ENCODE data around the gene STK32B.

Gene STK32B

DNA sequence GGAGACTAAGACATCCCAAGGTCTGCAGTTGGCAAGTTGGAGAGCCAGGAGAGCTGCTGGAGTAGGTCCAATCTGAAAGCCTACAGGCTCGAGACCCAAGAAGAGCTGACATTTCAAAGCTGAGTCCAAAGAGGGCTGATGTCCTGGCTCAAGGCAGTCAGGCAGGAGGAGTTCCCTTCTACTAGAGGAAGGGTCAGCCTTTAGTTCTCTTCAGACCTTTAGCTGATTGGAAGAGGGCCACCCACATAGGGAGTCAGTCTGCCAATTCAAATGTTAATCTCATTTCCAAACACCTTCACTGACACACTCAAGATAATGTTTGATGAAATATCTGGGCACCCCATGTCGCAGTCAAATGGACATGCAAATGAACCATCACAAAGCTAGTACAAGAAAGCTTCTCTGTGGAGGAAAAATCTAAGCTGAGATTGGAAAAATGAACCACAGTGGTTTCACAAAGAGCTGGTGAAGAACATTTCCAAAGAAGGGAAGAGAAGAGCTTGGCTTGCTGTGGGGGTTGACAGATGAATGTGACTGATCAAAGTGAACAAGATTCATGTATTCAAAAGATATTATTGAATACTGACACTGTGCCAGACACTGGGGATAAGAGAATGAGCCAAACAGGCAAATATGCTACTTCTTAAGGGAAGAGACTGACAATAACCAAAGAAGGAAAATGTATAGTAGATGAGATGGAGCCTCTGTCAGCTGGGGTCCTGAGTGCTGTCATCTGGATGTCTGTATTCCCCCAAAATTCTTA, 61.2 kb downstream of the STK32B start:
- Mint-ChIP-seq H3K27ac (no peak overlapping the region), H3K36me3 (no peaks in the 10 kb centered on the region), H3K4me3 (no peak overlapping the region), H3K9me3 (peaks cover 2% of the 10 kb centered on the region), H3K27me3 (peaks cover 2% of the 10 kb centered on the region), H3K4me1 (no peaks in the 10 kb centered on the region)
- ATAC-seq (ENCODE audit: low read depth) (no peak), DNase-seq (ENCODE audit: low spot score in 2 of 2) (no peak)

DNA sequence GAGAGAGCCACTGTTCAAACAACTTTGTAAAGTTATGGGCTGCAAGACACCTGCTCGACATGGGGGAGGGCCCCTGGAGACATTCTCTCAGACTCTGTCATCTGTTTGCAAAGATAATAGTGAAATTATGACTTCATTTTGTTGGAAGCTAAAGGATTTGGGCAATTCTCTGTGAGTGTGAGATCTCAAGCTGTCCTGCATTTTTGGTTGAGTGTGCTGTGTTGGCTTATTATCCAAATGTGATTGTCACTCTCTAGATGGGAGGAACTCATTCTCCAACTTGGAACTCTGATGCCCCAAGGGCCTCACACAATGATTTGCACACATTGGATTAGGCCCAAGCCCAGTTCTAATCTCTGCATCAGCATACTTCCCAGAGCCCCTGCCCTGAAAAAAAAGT, 63.7 kb downstream of the STK32B start:
- peaks cover 1% of the 10 kb centered on the region for H3K27me3 Mint-ChIP-seq
- DNase-seq (ENCODE audit: low spot score in 2 of 2) = no peak
- H3K4me1 Mint-ChIP-seq = no peaks in the 10 kb centered on the region
- peaks cover 2% of the 10 kb centered on the region for H3K9me3 Mint-ChIP-seq
- H3K4me3 Mint-ChIP-seq = no peak overlapping the region
- H3K27ac Mint-ChIP-seq = no peak overlapping the region
- H3K36me3 Mint-ChIP-seq = no peaks in the 10 kb centered on the region
- no peak for ATAC-seq (ENCODE audit: low read depth)

DNA sequence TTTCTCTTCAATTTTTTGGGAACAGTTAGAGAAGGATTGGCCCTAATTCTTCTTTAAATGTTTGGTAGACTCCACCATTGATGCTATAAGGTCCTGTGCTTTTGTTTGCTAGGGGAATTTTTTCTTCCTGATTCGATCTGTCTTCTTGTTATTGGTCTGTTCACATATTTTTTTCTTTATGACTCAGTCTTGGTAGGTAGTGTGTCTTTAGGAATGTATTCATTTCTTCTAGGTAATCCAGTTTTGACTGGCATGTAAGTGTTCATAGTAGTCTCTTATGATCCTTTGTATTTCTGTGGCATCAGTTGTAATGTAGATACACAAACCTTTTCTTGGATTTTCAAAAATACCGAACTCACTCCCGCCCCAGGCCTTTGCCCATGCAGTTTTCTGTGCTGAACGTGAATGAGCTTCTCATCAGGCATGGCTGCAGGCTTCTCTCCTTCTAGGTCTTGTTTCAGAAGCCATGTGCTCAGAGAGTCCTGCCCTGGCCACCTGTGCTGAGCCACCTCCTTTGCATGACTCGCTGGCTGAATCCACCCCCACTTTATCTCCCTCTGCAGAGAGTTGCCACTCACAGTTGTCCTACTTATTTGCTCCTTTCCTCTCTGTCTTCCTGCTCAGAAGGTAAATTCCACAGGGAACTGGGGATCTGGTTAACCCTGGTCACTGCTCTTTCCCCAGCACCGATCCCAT, 67.0 kb downstream of the STK32B start:
- Mint-ChIP-seq H3K4me1 (no peaks in the 10 kb centered on the region), H3K27me3 (no peaks in the 10 kb centered on the region), H3K36me3 (no peaks in the 10 kb centered on the region), H3K27ac (no peak overlapping the region), H3K9me3 (peaks cover 2% of the 10 kb centered on the region), H3K4me3 (no peak overlapping the region)
- DNase-seq (ENCODE audit: low spot score in 2 of 2) (no peak), ATAC-seq (ENCODE audit: low read depth) (no peak)

DNA sequence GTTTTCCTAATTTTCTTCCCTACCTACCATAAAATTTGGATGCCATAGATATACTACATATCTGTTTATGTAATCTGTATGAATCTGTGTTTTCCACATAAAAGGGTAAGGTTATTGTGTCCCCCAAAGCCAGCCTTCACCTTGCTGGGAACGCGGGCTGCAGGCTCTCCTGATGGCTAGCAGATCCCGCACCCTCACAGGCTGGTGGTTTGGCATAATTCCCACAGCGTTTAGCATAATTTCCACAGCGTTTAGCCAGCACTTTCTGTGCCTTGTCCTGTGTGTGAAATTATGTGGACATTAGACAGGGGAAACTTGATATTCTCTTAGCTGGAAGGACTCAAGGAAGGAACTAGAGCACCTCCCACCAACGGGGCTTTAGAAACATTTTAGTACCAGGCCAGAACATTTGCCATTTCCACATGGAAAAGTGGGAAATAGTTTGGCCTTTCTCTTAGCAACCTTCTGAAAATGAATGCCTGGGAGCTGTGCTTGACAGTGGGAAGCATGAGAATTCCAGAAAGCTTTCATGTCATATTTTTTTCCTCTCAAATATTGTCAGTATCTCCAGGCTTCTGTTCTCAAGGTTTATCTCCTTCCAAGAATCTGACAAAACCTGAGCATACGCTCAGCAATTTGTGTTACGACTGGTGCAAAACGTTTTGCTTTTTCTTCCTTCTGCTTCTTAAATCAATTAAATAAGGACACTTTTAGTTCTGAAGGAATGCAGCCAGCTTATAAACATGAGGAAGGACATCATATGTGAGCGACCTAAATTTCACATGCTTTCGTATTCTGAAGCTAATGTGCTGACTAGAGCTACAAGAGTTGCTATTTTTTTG, 67.9 kb downstream of the STK32B start:
- ATAC-seq (ENCODE audit: low read depth) = no peak
- H3K27me3 Mint-ChIP-seq = no peaks in the 10 kb centered on the region
- no peak for DNase-seq (ENCODE audit: low spot score in 2 of 2)
- H3K36me3 Mint-ChIP-seq = no peaks in the 10 kb centered on the region
- H3K4me1 Mint-ChIP-seq = no peaks in the 10 kb centered on the region
- no peaks in the 10 kb centered on the region for H3K9me3 Mint-ChIP-seq
- no peak overlapping the region for H3K4me3 Mint-ChIP-seq
- H3K27ac Mint-ChIP-seq = no peak overlapping the region

DNA sequence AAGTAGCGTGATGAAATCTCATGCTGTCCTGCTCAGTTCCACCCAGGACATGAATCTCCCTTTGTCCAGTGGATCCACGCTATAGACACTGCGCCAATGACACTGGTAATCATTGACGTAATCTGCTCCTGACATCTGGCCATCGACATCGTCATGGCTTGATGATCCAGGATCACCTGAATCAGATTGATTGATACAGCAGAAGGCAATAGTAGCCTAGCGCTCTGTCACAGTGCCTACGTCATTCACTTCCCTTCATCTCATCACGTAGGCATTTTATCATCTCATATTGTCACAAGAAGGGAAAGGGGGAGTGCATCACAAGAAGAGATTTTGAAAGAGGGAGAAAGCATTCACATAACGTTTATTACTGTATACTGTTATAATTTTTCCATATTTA, 68.8 kb downstream of the STK32B start:
- Mint-ChIP-seq H3K36me3 (no peaks in the 10 kb centered on the region), H3K9me3 (no peaks in the 10 kb centered on the region), H3K27me3 (no peaks in the 10 kb centered on the region), H3K4me1 (no peaks in the 10 kb centered on the region), H3K27ac (no peak overlapping the region), H3K4me3 (no peak overlapping the region)
- ATAC-seq (ENCODE audit: low read depth) = no peak
- no peak for DNase-seq (ENCODE audit: low spot score in 2 of 2)

DNA sequence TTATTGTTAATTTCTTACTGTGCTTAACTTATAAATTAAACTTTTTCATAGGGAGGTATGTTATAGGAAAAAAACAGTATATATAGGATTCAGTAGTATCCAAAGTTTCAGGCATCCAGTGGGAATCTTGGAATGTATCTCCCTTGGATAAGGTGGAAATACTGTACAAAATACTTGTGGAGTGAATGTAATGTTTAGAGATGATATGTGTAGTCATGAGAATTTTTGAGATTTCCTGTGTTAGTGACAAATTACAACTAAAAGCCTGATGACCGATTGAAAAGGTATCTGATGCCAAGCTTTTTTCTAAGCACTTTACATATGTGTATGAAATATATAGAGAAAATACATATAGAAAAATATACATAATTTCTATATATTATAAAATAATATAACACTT, 69.2 kb downstream of the STK32B start:
- DNase-seq (ENCODE audit: low spot score in 2 of 2) (no peak), ATAC-seq (ENCODE audit: low read depth) (no peak)
- Mint-ChIP-seq H3K36me3 (no peaks in the 10 kb centered on the region), H3K27me3 (no peaks in the 10 kb centered on the region), H3K27ac (no peak overlapping the region), H3K9me3 (no peaks in the 10 kb centered on the region), H3K4me3 (no peak overlapping the region), H3K4me1 (no peaks in the 10 kb centered on the region)

DNA sequence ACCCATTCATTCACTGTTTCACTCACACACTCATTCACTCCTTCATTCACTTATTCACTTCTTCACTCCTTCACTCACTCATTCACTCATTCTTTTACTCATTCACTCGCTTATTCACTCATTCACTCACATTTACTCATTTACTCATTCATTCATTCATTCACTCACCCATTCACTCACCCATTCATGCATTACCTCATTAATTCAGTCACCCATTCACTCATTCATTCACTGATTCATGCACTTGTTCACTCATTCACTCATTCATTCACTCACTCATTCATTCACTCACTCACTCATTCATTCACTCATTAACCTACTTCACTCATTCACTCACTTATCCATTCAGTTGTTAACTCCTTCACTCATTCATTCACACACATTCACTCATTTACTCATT, 70.8 kb downstream of the STK32B start:
- Mint-ChIP-seq H3K36me3 (no peaks in the 10 kb centered on the region), H3K4me3 (no peak overlapping the region), H3K27ac (no peak overlapping the region), H3K27me3 (peaks cover 6% of the 10 kb centered on the region), H3K4me1 (no peaks in the 10 kb centered on the region), H3K9me3 (no peaks in the 10 kb centered on the region)
- DNase-seq (ENCODE audit: low spot score in 2 of 2) = no peak
- no peak for ATAC-seq (ENCODE audit: low read depth)

DNA sequence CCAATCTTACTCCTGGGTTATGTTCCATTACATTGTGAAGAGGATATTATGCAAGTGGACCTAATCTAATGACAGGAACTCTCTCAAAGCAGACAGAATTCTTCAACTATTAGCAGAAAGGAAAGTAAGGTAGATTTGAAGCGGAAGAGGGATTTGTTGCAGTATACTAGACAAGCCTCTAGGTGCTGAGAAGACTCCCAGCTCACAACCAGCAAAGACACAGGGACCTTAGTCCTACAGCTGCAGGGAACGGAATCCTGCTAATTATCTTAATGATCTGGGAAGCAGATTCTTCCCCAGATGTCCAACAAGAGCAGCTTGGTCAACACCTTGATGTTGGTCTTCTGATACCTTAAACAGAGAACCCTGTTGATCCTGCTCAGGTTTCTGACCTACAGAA, 73.6 kb downstream of the STK32B start:
- DNase-seq (ENCODE audit: low spot score in 2 of 2) (no peak), ATAC-seq (ENCODE audit: low read depth) (no peak)
- H3K27ac Mint-ChIP-seq = no peak overlapping the region
- no peak overlapping the region for H3K4me3 Mint-ChIP-seq
- H3K36me3 Mint-ChIP-seq = no peaks in the 10 kb centered on the region
- peaks cover 11% of the 10 kb centered on the region for H3K27me3 Mint-ChIP-seq
- H3K4me1 Mint-ChIP-seq = no peaks in the 10 kb centered on the region
- H3K9me3 Mint-ChIP-seq = no peaks in the 10 kb centered on the region

DNA sequence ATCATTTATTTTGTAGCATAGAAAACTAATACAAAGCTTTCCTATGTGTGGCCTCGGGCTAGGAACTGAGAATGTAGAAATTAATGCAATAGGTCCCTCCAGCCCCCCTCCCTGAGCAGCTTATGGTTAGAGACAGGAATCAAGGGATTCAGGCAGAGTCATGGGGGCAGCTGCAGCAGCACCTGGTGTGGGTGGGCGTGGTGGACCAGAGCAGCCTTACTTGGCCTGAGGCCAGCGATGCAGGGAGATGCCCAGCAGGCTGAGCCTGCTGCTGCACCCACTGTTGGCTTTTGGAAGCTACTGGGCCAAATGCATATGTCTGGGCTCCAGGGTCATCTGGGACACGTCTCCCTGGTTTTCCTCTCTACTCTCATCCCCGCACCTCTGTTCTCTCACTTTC, 74.0 kb downstream of the STK32B start:
- no peak overlapping the region for H3K27ac Mint-ChIP-seq
- ATAC-seq (ENCODE audit: low read depth) (no peak), DNase-seq (ENCODE audit: low spot score in 2 of 2) (no peak)
- H3K4me3 Mint-ChIP-seq = no peak overlapping the region
- H3K36me3 Mint-ChIP-seq = no peaks in the 10 kb centered on the region
- H3K27me3 Mint-ChIP-seq = peaks cover 13% of the 10 kb centered on the region
- no peaks in the 10 kb centered on the region for H3K9me3 Mint-ChIP-seq
- no peaks in the 10 kb centered on the region for H3K4me1 Mint-ChIP-seq

DNA sequence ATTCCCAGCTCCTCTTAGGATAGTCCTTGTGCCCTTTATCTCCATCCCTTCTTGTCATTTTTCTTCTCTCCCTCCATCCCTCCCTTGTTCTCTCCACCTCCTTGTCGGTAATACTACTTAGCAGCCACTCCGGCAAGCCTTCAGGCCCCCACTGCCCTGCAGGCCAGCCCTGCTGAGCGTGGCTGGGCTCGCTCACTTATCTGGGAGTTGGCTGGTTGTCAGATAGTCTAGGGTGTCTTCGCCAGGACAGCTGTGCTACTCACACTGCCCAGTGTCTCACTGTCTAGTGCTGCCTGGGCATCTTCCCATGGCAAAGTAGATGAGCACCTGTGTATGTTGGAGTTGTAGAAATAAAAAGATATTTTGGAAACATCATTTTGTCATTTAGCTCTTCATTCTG, 75.0 kb downstream of the STK32B start:
- Mint-ChIP-seq H3K9me3 (peaks cover 2% of the 10 kb centered on the region), H3K4me1 (no peaks in the 10 kb centered on the region), H3K27me3 (peaks cover 15% of the 10 kb centered on the region), H3K4me3 (no peak overlapping the region), H3K36me3 (no peaks in the 10 kb centered on the region), H3K27ac (no peak overlapping the region)
- no peak for ATAC-seq (ENCODE audit: low read depth)
- no peak for DNase-seq (ENCODE audit: low spot score in 2 of 2)

DNA sequence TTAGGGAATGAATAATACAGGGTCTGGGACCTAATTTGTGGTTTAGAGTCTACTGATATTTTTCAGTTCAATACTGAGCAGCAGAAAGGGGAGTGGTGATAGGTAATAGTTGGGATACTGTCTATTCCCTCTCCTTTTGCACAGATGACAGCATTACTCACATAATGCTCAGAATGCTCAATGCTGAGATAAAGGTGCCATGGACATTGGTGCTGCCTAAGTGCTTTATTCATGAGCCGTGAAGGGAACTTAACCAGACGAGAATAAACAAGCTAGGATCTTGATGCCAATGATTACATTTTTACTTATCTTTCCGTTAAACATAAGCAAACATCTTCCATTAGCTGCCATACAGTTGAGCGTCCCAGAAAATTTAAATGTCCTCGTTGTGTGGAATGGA, 75.6 kb downstream of the STK32B start:
- ATAC-seq (ENCODE audit: low read depth) (no peak), DNase-seq (ENCODE audit: low spot score in 2 of 2) (no peak)
- peaks cover 7% of the 10 kb centered on the region for H3K9me3 Mint-ChIP-seq
- H3K4me1 Mint-ChIP-seq = no peaks in the 10 kb centered on the region
- no peaks in the 10 kb centered on the region for H3K36me3 Mint-ChIP-seq
- H3K27me3 Mint-ChIP-seq = peaks cover 20% of the 10 kb centered on the region
- no peak overlapping the region for H3K27ac Mint-ChIP-seq
- no peak overlapping the region for H3K4me3 Mint-ChIP-seq

DNA sequence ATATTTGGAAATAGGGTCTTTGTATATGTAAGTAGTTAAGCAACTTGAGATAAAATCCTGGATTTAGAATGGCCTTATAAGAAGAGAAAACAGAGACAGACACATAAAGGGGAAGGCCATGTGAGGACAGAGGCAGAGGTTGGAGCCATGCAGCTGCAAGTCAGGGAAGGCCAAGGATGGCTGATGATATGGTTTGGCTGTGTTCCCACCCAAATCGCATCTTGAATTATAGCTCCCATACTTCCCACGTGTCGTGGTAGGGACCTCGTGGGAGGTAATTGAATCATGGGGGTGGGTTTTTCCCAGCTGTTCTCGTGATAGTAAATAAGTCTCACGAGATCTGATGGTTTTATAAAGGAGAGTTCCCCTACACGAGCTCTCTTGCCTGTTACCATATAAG, 76.3 kb downstream of the STK32B start:
- Mint-ChIP-seq H3K4me3 (no peak overlapping the region), H3K27me3 (peaks cover 20% of the 10 kb centered on the region), H3K4me1 (no peaks in the 10 kb centered on the region), H3K36me3 (no peaks in the 10 kb centered on the region), H3K27ac (no peak overlapping the region), H3K9me3 (peaks cover 7% of the 10 kb centered on the region)
- DNase-seq (ENCODE audit: low spot score in 2 of 2) = no peak
- no peak for ATAC-seq (ENCODE audit: low read depth)

DNA sequence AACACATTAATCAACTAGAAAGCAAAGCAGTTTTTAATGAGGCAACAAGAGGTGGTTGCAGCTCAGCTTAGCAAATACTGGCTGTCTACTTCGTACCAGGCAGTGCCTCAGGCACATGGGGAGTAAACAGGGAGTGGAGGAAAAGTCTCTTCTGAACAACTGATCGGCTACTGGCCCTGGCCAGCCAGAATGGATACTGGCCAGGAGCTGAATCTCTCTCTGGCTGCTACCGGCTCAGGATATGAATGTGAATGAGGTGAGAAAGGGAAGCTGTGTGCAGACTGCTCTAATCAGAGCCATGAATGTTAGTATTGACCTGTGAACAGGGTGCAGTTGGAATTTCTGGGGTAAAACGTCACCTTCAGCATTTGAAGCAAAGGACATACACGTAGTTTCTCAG, 77.3 kb downstream of the STK32B start:
- peaks cover 7% of the 10 kb centered on the region for H3K9me3 Mint-ChIP-seq
- ATAC-seq (ENCODE audit: low read depth) (no peak), DNase-seq (ENCODE audit: low spot score in 2 of 2) (no peak)
- no peak overlapping the region for H3K4me3 Mint-ChIP-seq
- H3K27me3 Mint-ChIP-seq = peaks cover 20% of the 10 kb centered on the region
- no peak overlapping the region for H3K27ac Mint-ChIP-seq
- no peaks in the 10 kb centered on the region for H3K36me3 Mint-ChIP-seq
- H3K4me1 Mint-ChIP-seq = no peaks in the 10 kb centered on the region

DNA sequence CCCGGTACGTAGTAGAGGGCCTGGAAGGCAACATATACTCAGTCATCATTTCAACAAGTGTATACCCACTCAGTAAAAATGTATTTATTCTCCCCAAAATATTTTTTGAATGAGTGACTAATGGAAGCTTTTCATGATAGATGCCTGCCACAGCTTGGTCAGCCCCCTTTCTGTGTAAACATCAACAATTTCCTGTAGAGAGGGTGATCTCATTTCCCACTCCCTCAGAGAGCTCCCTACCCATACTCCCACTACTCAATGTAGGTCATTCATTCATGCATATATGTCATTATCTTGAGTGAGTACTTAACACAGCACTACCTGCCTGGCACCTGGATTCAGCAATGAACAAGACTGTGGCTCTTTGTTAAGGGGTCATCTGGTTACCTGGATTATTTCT, 81.9 kb downstream of the STK32B start:
- ATAC-seq (ENCODE audit: low read depth) = no peak
- no peak for DNase-seq (ENCODE audit: low spot score in 2 of 2)
- no peak overlapping the region for H3K4me3 Mint-ChIP-seq
- peaks cover 13% of the 10 kb centered on the region for H3K27me3 Mint-ChIP-seq
- no peak overlapping the region for H3K27ac Mint-ChIP-seq
- peaks cover 7% of the 10 kb centered on the region for H3K9me3 Mint-ChIP-seq
- no peaks in the 10 kb centered on the region for H3K36me3 Mint-ChIP-seq
- H3K4me1 Mint-ChIP-seq = no peaks in the 10 kb centered on the region

Data from memory B cell (primary cell).